Measurements from ENCODE around the gene RGMA.

RGMA gene

GRCh38 chr15:93017526-93017925 lies 71.5 kb downstream of the RGMA start:
- no peak for DNase-seq (ENCODE audit: low spot score)

- DNase-seq (ENCODE audit: low spot score): no peak
Observed at GRCh38 chr15:93012786-93013185, 76.2 kb downstream of the RGMA start.

GRCh38 chr15:93007994-93008393 lies 81.0 kb downstream of the RGMA start:
- DNase-seq (ENCODE audit: low spot score): no peak

GRCh38 chr15:93005133-93005532 lies 83.9 kb downstream of the RGMA start:
- DNase-seq (ENCODE audit: low spot score): no peak

- DNase-seq (ENCODE audit: low spot score): no peak
Observed at GRCh38 chr15:93001881-93002280, 87.1 kb downstream of the RGMA start.

- DNase-seq (ENCODE audit: low spot score): no peak
Observed at GRCh38 chr15:93001156-93001555, 87.9 kb downstream of the RGMA start.

GRCh38 chr15:92997821-92998220 lies 91.2 kb downstream of the RGMA start:
- DNase-seq (ENCODE audit: low spot score): no peak

- DNase-seq (ENCODE audit: low spot score): no peak
Observed at GRCh38 chr15:92992720-92993119, 96.3 kb downstream of the RGMA start.

- no peak for DNase-seq (ENCODE audit: low spot score)
Observed at GRCh38 chr15:92990031-92990430, 99.0 kb downstream of the RGMA start.

GRCh38 chr15:92989470-92989869 lies 99.5 kb downstream of the RGMA start:
- DNase-seq (ENCODE audit: low spot score): no peak
